Measurements from ENCODE around the gene KCNG2.

The KCNG2 gene

DNA sequence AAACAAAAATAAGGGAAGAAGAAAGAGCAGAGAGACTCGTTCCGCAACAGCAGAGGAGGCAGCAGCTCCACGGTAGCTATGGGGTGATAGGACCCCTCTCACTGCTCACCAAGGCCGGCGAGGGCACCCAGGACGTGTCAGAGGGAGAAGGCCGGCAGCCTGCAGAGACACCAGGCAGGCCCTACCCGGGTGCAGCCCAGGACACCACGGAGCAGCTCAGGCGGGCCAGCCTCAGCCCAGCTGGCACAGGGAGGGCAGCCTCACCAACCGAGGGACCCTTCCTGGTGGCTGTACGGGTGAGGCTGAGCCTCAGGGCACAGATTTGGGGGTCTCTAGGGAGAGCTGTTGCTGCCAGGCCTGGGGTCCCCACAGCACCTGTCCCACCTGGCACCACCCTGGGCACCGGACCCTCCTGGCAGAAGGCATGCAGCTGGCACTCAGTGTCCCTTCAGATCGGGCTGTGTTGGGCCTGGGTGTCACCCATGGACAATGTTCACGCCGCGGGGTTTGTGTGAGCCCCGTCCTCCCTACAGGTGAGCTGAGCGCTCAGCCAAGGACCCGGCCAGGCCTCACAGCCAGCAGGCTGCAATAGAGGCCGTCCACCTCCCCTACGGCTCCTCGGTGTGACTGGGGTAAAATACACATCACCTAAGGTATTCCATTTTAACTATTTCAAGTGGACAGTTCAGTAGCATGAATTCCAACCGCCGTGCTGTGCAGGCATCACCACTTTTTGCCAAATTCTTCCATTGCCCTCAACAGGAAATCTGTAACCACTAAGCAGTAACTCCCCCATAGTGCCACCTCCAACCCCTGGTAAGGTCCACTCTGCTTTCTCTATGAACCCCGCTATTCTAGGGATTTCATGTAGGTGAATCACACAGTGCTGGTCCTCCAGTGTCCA lies 21.6 kb downstream of the KCNG2 start:
- DNase-seq (ENCODE audit: low read depth): no peak

DNA sequence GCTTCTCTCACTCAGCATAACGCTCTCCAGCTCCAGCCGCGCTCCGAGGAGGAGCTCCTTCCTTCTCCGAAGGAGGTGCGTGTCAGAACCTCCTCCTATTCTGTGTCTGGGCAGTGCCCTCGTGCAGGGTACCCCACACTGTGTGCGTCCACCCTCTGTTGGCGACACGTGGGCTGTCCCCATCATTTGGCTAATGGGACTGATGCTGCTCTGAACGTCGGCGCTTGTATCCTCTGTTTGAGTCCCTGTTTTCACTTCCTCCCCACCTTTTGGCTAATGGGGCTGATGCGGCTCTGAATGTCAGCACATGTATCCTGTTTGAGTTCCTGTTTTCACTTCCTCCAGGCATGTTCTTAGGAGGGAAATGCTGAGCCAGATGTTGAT lies 22.2 kb downstream of the KCNG2 start:
- DNase-seq (ENCODE audit: low read depth): no peak

DNA sequence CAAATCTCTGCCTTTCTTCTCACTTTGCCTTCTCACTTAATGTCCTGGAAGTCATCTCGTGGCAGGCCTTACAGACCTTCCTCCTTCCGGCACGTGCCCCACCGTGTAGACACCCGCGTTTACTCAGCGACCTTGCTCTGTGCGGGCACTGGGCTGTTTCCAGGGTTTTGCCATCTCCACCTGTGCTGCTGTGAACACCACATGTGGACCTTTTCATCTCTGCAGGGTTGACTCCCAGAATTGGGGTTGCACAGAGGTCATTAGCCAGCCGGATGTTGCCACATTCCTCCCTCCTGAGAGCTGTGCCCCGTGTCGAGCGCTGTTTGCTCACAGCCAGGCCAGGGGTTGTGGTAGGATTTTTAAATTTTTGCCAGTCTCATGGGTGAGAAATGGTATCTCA lies 25.4 kb downstream of the KCNG2 start:
- no peak for DNase-seq (ENCODE audit: low read depth)

DNA sequence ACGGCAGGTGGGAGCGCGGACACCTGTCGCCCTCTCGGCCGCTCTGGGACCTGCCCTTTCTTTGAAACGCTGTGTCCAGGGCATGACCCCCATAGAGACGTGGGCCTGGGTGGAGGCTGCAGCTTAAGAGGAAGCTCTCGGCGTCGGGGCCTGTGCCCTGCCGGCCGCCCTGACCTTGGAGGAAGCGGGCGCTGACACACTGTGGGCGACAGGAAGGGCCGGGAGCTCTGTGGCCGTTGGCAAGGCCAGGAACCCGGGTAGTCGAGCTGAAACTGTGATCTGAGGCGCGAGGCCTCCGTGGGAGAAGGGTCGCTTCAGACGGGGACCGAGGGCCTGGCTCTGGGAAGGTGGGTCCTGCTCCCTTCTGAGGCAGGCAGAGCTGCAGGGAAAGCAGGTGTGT lies 28.2 kb downstream of the KCNG2 start:
- no peak for DNase-seq (ENCODE audit: low read depth)

DNA sequence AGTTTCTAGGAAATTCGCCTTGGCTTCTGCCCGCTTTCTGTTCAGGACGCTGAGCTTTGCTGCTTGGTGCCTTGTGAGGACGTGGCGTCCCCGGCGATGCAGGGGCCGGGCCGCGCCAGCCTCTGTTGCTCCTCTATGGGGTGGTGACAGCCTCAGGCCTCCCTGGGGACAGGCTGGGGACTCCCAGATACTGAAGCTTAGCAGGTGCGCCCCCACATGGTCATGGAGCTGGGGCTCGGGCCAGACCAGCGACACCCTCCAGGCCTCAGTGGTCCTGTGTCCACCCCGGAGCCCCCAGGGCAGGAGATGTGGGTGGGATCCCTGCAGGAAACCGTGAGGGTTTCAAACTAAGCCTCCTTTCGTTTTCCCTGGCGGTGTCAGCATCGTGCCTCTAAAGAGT lies 29.2 kb downstream of the KCNG2 start:
- DNase-seq (ENCODE audit: low read depth): no peak

DNA sequence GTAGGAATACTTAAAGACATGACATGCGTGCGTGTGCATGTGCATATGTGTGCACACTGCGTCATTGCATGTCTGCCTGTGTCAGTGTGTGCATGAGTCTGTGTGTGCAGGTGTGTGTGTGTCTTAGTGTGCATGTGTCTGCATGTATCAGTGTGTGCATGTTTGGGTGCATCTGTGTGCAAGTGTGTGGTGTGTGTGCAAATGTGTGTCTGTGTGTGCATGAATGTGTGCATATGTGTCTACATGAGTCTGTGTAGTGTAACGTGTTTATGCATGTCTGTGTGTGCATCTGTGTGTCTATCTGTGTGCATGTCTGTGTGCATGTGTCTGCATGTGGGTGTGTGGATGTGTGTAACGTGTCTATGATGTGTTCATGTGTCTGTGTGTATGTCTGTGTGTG lies 30.5 kb downstream of the KCNG2 start:
- no peak for DNase-seq (ENCODE audit: low read depth)

DNA sequence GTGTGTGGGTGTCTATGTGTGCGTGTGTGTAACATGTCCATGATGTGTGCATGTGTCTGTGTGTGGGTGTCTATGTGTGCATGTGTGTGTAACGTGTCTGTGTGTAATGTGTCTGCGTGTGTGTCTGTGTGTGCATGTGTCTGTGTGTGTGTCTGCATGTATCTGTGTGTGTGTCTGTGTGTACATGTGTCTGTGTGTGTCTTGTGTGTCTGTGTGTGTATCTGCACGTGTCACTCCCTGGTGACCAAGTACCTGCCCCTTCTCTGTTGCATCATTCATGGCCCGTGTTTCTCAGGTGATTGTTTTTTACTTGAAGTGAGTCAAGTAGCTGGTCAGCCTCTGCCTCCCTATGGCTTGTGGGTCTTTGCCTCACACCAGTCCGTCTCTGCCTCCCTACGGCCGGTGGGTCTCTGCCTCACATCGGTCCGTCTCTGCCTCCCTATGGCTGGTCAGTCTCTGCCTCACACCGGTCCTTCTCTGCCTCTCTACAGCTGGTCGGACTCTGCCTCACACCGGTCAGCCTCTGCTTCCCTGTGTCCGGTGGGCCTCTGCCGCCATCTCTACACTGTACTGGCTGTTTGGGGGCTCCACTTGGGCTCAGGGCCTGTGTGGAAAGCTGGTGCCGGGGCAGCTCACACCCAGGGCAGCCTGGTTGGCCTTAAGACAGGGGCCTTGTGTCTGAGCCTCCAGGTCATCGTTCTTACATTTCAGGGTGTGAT lies 31.6 kb downstream of the KCNG2 start:
- DNase-seq (ENCODE audit: low read depth): no peak

DNA sequence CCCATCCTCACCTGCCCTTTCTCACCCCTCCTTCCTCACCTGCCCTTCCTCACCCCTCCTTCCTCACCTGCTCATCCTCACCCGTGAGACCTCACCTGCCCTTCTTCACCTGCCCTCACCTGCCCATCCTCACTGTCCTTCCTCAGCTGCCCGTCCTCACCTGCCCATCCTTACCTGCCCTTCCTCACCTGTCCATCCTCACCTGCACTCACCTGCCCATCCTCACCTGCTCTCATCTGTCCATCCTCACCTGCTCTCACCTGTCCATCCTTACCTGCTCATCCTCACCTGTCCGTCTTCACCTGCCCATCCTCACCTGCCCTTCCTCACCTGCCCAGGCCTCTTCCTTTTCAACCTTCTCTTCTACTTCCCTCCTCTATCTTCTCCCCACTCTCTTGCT lies 34.4 kb downstream of the KCNG2 start:
- DNase-seq (ENCODE audit: low read depth): no peak

DNA sequence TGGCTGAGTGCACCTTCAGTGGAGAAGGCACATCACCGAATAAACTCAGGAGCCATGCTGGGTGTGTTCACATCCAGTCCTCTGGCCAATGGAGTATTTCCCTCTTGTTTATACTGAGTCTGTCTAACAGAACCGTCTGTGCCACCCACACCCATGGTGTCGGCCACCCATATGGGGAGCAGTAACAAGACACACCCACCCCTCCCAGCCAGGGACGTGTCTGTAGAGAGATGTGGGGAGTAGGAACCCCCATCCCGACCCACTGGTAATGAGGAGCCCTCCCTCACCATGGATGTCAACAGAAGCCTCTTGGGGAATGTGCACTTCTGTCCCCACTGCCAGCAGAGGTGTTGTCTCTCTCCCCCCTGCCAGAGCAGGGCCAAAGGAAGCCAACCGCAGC lies 37.1 kb downstream of the KCNG2 start:
- DNase-seq (ENCODE audit: low read depth): no peak

DNA sequence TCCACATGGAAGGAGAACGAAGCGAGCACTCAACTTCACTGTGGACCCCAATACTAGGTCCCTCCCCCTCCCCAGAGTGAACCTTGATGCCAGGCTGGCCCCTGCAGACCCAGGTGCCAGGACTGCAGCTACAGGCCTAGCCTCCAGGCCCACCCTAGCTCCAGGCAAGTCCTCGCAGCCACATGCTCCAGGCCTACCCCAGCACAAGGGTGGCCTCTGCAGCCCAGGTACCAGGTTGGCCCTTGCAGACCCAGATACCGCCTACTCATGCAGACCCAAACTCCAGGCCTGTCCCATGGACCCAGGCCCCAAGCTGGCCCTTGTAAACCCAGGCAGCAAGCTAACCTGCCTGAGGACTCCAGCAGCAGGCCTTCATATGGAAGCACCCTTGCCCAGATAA lies 44.2 kb downstream of the KCNG2 start:
- DNase-seq (ENCODE audit: low read depth): no peak

DNA sequence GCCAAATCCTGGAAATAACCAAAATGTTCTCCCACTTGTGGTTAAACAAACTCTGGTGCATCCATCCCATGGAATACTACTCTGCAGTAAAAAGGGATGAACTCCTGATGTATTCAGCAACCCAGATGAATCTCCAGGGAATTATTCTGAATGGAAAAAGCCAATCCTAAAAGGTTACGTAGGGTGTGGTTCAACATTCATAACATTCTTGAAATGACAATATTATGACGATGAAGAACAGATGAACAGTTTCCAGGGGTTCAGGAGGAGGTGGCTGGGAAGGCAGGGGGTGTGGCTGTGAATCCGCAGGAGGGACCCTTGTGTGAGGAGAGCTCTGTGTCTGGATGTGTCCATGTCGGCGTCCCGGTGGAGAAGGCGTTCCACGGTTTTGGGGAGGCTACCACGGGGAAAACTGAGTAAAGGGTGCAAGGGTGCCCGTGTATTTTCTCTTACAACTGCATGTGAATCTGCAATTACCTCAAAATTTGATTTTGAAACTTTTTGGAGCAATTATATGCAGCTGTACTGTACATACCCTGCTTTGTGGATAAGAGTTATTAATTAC lies 47.3 kb downstream of the KCNG2 start:
- no peak for DNase-seq (ENCODE audit: low read depth)

DNA sequence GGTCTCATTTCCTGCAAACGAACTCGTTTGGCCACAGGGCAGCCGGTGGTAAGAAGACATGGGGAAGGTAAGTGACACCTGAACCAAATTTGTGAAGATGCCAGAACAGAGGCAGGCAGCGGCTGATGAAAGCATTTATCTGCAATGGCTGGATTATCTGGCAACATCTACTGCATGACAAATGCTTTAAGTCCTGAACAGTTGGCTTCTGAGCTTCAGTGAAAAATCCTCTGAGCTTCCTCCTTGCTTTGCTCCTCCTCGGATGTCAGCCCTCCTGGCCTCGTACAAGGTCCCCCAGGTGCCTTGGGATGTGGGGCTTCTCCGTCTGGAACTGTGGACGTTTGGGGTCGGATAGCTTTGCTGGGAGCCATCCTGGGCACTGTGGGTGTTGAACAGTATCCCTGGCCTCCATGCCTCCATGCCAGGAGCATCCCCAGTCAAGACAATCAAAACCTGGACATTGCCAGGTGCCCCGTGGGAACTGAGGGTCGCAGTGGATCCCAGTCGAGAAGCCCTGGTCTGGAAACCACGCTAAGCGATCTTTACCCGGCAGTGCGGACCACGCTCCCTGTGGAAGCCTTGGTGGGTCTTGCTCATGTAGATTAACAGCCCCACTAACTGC lies 49.3 kb downstream of the KCNG2 start:
- DNase-seq (ENCODE audit: low read depth): no peak

DNA sequence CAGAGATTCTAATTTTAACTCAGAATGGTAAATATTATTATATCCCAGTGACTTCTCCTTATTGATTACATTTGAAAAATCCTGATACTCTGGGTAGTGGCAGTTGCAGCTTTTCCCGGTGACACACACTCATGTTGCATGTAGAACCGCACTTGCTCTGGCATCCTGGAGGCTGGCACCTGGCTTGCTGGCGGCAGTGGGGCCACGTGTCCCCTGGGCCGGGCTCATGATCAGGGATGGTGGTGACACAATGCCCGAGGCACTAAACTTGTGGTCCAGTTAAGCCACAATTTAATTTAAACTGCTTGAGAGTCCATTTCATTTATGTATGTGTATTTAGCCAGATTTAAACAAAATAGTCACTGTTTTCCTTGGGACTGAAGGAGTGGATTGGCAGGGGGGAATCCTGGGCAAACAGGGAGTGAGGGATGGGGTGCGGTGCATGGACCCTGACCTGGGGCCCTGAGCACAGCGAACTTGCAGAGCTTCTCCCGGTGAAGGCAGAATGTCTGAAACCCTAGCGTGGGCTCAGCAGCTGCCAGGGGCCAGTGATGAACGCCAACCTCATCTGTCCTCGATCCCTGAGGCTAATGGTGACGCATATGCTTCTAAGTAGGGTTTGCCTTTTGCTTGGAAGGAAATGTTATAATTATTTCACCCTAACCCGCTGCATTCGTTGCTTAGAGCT lies 50.0 kb downstream of the KCNG2 start:
- DNase-seq (ENCODE audit: low read depth): no peak

DNA sequence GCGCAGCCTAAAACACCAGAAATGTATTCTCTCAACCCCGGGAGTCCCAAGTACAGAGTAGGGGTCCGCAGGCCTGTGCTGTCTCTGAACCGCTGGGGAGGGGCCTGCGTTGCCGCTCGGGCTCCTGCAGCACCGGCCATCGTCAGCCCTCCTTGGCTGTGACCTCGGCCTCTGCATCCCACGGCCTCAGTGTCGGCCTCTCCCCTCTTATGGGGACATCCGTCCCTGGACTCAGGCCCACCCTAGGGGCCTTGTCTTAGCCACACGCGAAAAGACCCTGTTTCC lies 50.5 kb downstream of the KCNG2 start:
- DNase-seq (ENCODE audit: low read depth): no peak

DNA sequence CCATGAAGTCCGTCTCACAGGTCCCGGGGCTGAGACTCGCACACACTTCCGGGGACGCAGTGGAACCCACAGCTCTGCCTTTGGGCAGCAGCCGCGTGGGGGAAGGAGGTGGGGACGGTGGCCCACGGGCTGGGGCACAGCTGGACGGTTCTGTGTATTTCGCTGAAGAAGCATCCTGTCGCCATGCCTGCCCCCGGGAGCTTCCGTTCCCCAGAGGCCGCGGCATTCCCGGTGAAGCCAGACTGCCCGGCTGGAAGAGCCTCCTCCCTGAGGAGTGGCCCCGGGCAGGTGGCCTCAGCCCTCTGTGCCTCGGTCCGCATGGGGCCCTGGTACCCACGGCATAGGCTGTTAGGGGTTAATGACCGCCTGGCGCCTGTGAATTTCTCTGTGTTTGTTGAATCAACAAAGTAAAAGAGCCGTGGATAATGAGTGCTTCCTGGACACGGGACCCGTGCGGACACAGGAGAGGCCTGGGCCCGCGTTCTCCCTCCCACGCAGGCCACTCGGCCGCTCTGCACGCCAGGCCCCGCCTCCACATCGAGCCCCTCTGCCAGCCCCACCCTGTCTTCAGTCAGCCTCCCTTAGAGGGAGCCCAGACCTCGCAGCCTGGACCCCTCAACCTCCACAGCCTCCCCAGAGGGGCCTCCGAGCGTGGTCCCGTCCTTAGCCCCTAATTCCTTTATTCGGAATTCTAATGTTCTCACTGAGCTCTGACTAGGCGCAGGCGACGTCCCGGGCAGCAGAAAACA lies 51.0 kb downstream of the KCNG2 start:
- DNase-seq (ENCODE audit: low read depth): no peak

DNA sequence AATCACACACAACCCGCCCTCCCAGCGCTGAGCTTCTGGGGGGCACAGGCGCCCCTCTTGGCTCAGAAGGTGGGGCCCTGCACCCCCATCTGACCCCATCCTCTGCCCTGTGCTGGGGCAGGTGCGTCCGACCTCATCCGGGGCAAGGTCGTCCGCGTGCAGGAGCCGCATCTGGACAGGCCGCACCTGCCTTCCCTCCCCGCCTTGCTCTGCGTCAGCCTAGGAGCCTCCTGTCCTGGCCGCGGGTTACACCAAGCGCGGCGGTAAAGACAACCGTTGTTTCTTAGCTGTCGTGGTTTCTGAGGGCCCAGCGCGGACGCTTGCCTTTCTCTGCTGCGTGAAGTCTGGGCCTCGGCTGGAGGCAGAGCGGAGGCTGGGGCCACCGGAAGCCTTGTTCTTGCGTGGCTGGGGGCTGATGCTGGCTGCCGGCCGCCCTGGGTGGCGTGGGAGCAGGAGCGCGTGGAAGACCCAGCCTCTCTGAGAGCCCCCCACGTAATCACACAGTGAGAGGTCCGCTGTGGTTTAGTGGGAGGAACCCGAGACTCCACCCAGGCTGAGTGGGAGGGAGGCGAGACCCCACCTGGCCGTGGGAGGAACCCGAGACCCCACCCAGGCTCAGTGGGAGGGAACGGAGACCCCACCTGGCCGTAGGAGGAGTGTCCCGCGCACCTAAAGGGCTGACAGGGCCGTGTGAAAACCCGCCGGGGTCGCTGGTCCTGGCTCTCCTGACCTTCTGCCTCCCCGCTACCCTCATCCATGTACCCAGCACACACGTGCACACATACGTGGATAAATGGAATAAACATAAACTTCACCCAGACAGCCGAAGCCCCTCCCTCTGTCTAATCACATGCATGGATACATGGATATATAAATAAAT lies 51.8 kb downstream of the KCNG2 start:
- no peak for DNase-seq (ENCODE audit: low read depth)

DNA sequence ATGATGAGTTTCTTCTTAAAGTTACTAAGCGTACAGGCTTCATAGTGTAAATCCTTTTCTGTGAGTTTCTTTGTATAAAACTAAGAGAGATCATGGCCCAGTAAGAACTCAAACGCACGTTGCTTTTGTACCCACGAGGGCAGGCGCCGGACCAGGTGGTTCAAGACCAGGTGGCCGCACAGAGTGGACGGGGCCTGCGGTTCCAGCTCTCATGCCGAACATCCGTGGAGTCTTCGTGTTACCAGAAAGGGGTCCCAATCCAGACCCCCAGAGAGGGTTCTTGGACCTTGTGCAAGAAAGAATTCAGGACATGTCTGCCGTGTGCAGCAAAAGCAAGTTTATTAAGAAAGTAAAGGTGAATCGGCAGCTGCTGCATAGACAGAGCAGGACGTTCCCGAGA lies 53.0 kb downstream of the KCNG2 start:
- DNase-seq (ENCODE audit: low read depth): no peak

DNA sequence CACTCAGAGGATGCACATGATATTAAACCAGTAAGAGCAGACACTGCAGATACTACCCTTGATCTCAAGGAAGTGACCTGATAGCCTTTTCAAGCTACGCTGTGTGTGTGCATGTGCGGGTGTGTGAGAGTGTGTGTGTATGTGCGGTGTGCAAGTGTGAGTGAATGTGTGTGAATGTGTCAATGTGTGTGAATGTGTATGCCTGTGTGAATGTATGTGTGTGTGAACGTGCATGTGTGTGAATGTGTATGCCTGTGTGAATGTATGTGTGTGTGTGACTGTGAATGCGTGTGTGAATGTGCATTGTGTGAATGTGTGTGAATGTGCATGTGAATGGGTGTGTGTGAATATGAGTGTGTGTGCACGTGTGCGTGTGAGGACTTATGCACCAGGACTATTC lies 53.8 kb downstream of the KCNG2 start:
- DNase-seq (ENCODE audit: low read depth): no peak

DNA sequence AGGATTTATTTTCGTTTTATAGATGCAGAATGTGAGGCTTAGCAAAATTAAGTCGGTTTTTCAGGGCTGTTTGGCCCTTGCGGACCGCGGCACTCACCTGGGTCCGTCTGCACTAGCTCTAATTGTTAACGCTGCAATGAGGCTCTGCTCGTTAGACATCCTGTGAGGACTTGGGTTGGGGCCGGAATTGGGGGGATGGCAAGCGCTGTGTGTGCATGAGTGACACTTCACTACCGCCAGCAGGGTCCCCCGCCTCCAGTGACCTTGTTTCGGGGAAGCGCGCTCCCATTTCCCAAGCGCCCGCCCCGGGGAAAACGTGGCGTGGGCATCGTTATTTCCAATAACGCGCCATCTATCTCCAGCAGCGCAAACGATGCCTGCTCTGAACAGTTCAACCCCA lies 54.2 kb downstream of the KCNG2 start:
- DNase-seq (ENCODE audit: low read depth): no peak

DNA sequence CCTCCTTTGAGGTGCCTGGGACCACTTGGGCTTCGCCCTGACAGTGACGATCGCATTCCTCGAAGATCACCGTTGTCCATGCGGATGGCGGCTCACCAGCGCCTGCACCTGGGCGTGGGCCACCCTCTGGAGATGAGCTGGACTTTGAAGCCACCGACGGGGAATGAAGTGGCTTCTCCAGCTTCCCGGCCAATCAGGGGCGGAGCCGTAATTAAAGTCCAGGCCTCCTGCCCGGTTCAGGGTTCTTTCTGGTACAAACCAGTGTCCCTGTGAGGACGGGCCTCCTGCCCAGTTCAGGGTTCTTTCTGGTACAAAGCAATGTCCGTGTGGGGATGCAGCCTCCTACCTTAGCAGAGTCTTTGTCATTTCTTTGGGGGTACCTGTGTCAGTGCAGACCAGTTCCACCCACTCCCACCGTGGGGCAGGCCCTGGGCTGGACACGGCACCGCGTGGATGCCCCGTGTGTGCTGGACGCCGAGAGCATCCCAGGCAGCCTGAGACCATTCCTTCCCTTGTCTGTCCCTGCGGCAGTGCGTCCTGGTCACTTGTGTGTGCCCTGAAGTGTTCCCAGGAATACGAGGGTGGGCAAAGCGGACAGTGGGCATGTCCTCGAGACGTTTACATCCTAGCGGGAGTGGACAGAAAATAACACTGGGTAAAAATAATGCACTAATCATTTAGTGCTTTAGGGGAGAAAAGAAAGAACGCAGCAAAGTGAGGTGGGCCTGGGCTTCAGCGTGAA lies 55.0 kb downstream of the KCNG2 start:
- DNase-seq (ENCODE audit: low read depth): no peak

All from CMK (cell line).